K562 (cell line): ENCODE measurements around the gene CYP4B1.

ENCODE experiments used
- BRCA1 ChIP-seq, 2 experiments: fragments of 450-650 bp in 1 of 2; sonication (generic) in 1 of 2; formaldehyde crosslinking in 1 of 2; IDR thresholded peaks; 2 replicates each; pipeline versions ENCODE4 v1.5.0 to v1.6.1; 2017 to 2020; ENCODE audit warnings: mild to moderate bottlenecking in 1 of 2, missing genetic modification reagents in 1 of 2
- ELF1 ChIP-seq: fragments of 200-800 bp; sonication (Bioruptor generic); IDR thresholded peaks from 2 replicates; pipeline ENCODE4 v1.6.1; 2016; ENCODE audit warnings: missing genetic modification characterization, missing compliant biosample characterization
- GATA2 ChIP-seq: sonication (generic); formaldehyde crosslinking; IDR thresholded peaks from 2 replicates; pipeline ENCODE4 v1.4.0; 2020; ENCODE audit warnings: mild to moderate bottlenecking, missing genetic modification reagents
- SIN3B ChIP-seq: fragments of 450-650 bp; IDR thresholded peaks from 2 replicates; pipeline ENCODE4 v1.6.1; 2017; ENCODE audit warnings: low read depth, mild to moderate bottlenecking, moderate library complexity
- USF1 ChIP-seq: sonication (generic); formaldehyde crosslinking; IDR thresholded peaks from 2 replicates; pipeline ENCODE4 v1.9.0; 2022; ENCODE audit warnings: mild to moderate bottlenecking, missing genetic modification reagents

DNA sequence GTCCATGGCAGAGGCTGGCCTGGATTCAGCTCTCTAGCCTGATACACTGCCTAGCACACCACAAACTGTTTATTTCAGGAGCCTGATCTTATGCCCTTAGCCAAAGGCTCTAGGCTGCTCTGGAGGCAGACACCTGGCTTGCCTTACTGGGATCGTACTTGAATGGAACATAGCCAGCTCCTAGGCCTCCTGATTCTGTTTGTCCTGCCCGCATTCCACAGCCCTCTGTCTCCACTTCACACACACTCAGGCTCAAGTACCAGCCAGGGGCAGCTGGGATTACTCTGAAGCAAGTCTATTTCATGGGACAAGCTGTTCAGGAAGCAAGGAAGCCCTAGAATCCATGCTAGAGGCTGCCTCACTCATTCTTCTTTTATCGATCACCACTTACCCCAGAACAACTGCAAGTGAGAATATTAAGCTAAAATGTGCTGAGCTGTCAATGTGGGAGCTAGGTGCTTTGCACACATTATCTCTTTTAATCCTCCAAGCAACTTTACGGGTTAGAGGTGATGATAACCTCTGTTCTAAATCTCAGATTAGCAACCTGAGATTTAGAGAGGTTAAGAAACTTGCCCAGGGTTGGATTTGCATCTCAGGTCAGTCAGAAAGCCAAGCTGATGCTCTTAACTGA lies 31.1 kb upstream of the CYP4B1 start:
- TF ChIP-seq SIN3B, result no peak
- no peak for TF ChIP-seq USF1 (CRISPR knock-in tag)
- TF ChIP-seq BRCA1 (IDR thresholded peaks at IDR 0.05), result no peak
- TF ChIP-seq BRCA1 (CRISPR knock-in tag; IDR thresholded peaks at IDR 0.05), result no peak
- TF ChIP-seq ELF1 (tag), result no peak
- TF ChIP-seq GATA2, result no peak
